Fibroblast of skin of abdomen (primary cell): ENCODE measurements around the gene SLC26A2.
"Not testable (repeated sequence)": the region's sequence is repeated elsewhere in the genome, so short reads cannot be mapped to it uniquely, and the experiment has no call there.

Source experiments
- DNase-seq: peaks from one replicate; pipeline ENCODE4 v3.0.0-alpha.2; 2013

Gene SLC26A2

GRCh38 chr5:150006318-150006717 is 45.8 kb downstream of the SLC26A2 start:
- DNase-seq = no peak

GRCh38 chr5:150007050-150007449 is 46.5 kb downstream of the SLC26A2 start:
- no peak for DNase-seq

GRCh38 chr5:150009671-150010387 is 49.3 kb downstream of the SLC26A2 start:
- DNase-seq = no peak

- no peak for DNase-seq
These were observed 53.4 kb downstream of the SLC26A2 start for GRCh38 chr5:150013931-150014330.

- DNase-seq = no peak
These were observed 53.9 kb downstream of the SLC26A2 start for GRCh38 chr5:150014456-150014855.

GRCh38 chr5:150015415-150015814 is 54.9 kb downstream of the SLC26A2 start:
- DNase-seq = no peak

GRCh38 chr5:150016537-150016936 is 56.0 kb downstream of the SLC26A2 start:
- DNase-seq = no peak

GRCh38 chr5:150017226-150018005 is 56.9 kb downstream of the SLC26A2 start:
- peak; percentile 31 for DNase-seq

GRCh38 chr5:150020249-150020648 is 59.7 kb downstream of the SLC26A2 start:
- DNase-seq = no peak

GRCh38 chr5:150021491-150022157 is 61.1 kb downstream of the SLC26A2 start:
- DNase-seq = peak; percentile 29

GRCh38 chr5:150022158-150022531 is 61.6 kb downstream of the SLC26A2 start:
- peak; percentile 85 for DNase-seq

- DNase-seq = no peak
These were observed 62.1 kb downstream of the SLC26A2 start for GRCh38 chr5:150022681-150023080.

GRCh38 chr5:150023136-150023535 is 62.6 kb downstream of the SLC26A2 start:
- DNase-seq = no peak

GRCh38 chr5:150024346-150024984 is 63.9 kb downstream of the SLC26A2 start:
- DNase-seq = no peak

GRCh38 chr5:150026682-150027172 is 66.2 kb downstream of the SLC26A2 start:
- no peak for DNase-seq

- DNase-seq = not testable (repeated sequence)
These were observed 67.5 kb downstream of the SLC26A2 start for GRCh38 chr5:150028047-150028446.

GRCh38 chr5:150033334-150033733 is 72.8 kb downstream of the SLC26A2 start:
- DNase-seq = no peak

- peak; percentile 94 for DNase-seq
These were observed 74.1 kb downstream of the SLC26A2 start for GRCh38 chr5:150034662-150035061.

- DNase-seq = no peak
These were observed 74.8 kb downstream of the SLC26A2 start for GRCh38 chr5:150035139-150035895.

GRCh38 chr5:150036513-150036912 is 76.0 kb downstream of the SLC26A2 start:
- DNase-seq = peak; percentile 98
